T-helper 17 cell (primary cell): ENCODE data around the gene PCDHGA9. TPM values are rescaled to one million over a fixed set of nuclear protein-coding genes. Genes with fewer than 3 reads are reported as not detected.
"Not testable (repeated sequence)": the region's sequence is repeated elsewhere in the genome, so short reads cannot be mapped to it uniquely, and the experiment has no call there.

Experiments
- ATAC-seq: fragments of 150-1000 bp; cut with Tn5 transposase; 2 replicates; pipeline ENCODE4 v1.10.0; 2021; ENCODE audit warnings: mild to moderate bottlenecking, moderate library complexity
- DNase-seq, 3 donors: peaks; one replicate each; pipeline versions ENCODE4 v3.0.0 to v3.0.0-alpha.2; 2020 to 2021
- H3K9me3 ChIP-seq: one replicate; pipeline ENCODE4 v1.7.0; 2013; ENCODE audit warnings: low read length, mild to moderate bottlenecking; ENCODE audit not compliant: control insufficient read depth, poor library complexity, severe bottlenecking
- H3K27ac Mint-ChIP-seq: one replicate; pipeline ENCODE4 v1.8.0; 2022; ENCODE audit warnings: mild to moderate bottlenecking, moderate library complexity, mixed read lengths
- H3K27me3 Mint-ChIP-seq: one replicate; pipeline ENCODE4 v1.8.0; 2022; ENCODE audit warnings: mixed read lengths
- H3K36me3 Mint-ChIP-seq: one replicate; pipeline ENCODE4 v1.8.0; 2022; ENCODE audit warnings: low read depth, mixed read lengths
- H3K4me1 Mint-ChIP-seq: one replicate; pipeline ENCODE4 v1.8.0; 2022; ENCODE audit warnings: mild to moderate bottlenecking, mixed read lengths
- H3K4me3 Mint-ChIP-seq: one replicate; pipeline ENCODE4 v1.8.0; 2022; ENCODE audit warnings: mild to moderate bottlenecking, moderate library complexity, mixed read lengths
- total RNA-seq, 4 donors: library from RNA in 2 of 4; stranded (reverse) in 2 of 4; gene quantifications; one replicate each; pipeline ENCODE4 v1.2.3 and lab custom pipeline; 2022 to 2026

PCDHGA9 gene
- total RNA-seq, 2 donors from 2014 or later = not detected

DNA sequence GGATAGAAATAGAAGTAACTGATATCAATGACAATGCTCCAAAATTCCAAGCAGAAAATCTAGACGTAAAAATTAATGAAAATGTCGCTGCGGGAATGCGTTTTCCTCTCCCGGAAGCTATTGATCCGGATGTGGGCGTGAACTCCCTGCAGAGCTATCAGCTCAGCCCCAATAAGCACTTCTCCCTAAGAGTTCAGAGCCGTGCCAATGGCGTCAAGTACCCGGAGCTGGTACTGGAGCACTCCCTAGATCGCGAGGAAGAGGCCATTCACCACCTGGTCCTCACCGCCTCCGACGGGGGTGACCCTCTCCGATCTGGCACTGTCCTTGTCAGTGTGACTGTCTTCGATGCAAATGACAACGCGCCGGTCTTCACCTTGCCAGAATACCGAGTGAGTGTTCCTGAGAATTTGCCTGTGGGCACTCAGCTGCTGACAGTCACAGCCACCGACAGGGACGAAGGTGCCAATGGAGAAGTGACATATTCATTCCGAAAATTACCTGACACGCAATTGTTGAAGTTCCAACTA is 11.0 kb downstream of the PCDHGA9 start:
- peak overlapping the region; percentile 86 for H3K4me3 Mint-ChIP-seq
- H3K9me3 ChIP-seq = peaks cover 5% of the 10 kb centered on the region
- peaks cover 8% of the 10 kb centered on the region for H3K36me3 Mint-ChIP-seq
- ATAC-seq (no peak), DNase-seq (no peak)
- peaks cover 3% of the 10 kb centered on the region for H3K4me1 Mint-ChIP-seq
- peak overlapping the region; percentile 17 for H3K27ac Mint-ChIP-seq
- H3K27me3 Mint-ChIP-seq = peaks cover 57% of the 10 kb centered on the region

DNA sequence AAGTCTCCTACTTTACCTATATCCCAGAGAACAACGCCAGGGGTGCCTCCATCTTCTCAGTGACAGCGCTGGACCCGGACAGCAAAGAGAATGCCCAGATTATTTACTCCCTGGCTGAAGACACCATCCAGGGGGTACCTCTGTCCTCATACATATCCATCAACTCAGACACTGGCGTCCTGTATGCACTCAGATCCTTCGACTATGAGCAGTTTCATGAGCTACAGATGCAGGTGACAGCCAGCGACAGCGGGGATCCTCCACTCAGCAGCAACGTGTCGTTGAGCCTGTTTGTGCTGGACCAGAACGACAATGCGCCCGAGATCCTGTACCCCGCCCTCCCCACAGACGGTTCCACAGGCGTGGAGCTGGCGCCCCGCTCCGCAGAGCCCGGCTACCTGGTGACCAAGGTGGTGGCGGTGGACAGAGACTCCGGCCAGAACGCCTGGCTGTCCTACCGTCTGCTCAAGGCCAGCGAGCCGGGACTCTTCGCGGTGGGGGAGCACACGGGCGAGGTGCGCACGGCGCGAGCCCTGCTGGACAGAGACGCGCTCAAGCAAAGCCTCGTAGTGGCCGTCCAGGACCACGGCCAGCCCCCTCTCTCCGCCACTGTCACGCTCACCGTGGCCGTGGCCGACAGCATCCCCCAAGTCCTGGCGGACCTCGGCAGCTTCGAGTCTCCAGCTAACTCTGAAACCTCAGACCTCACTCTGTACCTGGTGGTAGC is 12.1 kb downstream of the PCDHGA9 start:
- H3K36me3 Mint-ChIP-seq, H3K4me1 Mint-ChIP-seq, DNase-seq, H3K27ac Mint-ChIP-seq, H3K9me3 ChIP-seq, ATAC-seq: not testable (repeated sequence)
- Mint-ChIP-seq H3K4me3 (peak overlapping the region; percentile 19), H3K27me3 (peaks cover 56% of the 10 kb centered on the region)

DNA sequence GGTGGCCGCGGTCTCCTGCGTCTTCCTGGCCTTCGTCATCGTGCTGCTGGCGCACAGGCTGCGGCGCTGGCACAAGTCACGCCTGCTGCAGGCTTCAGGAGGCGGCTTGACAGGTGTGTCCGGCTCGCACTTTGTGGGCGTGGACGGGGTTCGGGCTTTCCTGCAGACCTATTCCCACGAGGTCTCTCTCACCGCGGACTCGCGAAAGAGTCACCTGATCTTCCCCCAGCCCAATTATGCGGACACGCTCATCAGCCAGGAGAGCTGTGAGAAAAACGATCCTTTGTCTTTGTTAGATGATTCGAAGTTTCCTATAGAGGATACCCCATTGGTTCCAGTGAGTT is 12.7 kb downstream of the PCDHGA9 start:
- H3K36me3 Mint-ChIP-seq, DNase-seq, ATAC-seq, H3K9me3 ChIP-seq, H3K4me1 Mint-ChIP-seq: not testable (repeated sequence)
- Mint-ChIP-seq H3K4me3 (peak overlapping the region; percentile 19), H3K27ac (peak overlapping the region; percentile 2), H3K27me3 (peaks cover 57% of the 10 kb centered on the region)

GRCh38 chr5:141417494-141418172 is 15.1 kb downstream of the PCDHGA9 start, which contains the start of gene PCDHGB7:
TSS of gene PCDHGB7 (plus strand) at chr5:141417677. CDS start at chr5:141417860, 183 bp downstream.
- peak within 1 kb of the TSS; percentile 60 for H3K27ac Mint-ChIP-seq
- DNase-seq (peak in 1 of 3 donors; percentile 38), ATAC-seq (peak; percentile 63)
- not testable (repeated sequence) for H3K9me3 ChIP-seq, H3K4me1 Mint-ChIP-seq, H3K36me3 Mint-ChIP-seq
- H3K4me3 Mint-ChIP-seq = peak within 1 kb of the TSS; percentile 43
- H3K27me3 Mint-ChIP-seq = peaks cover 80% of the 10 kb centered on the region

DNA sequence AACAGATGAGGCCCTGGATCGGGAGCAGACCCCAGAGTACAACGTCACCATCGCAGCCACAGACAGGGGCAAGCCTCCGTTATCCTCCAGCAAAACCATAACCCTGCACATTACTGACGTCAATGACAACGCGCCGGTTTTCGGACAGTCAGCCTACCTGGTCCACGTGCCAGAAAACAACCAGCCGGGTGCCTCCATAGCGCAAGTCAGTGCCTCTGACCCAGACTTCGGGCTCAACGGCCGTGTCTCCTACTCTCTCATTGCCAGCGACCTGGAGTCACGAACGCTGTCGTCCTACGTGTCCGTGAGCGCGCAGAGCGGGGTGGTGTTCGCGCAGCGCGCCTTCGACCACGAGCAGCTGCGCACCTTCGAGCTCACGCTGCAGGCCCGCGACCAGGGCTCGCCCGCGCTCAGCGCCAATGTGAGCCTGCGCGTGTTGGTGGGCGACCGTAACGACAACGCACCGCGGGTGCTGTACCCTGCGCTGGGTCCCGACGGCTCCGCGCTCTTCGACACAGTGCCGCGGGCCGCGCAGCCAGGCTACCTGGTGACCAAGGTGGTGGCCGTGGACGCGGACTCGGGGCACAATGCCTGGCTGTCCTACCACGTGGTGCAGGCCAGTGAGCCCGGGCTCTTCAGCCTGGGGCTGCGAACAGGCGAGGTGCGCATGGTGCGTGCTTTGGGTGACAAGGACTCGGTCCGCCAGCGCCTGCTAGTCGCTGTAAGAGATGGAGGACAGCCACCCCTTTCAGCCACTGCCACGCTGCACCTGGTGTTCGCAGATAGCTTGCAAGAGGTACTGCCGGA is 16.7 kb downstream of the PCDHGA9 start:
- peaks cover 66% of the 10 kb centered on the region for H3K27me3 Mint-ChIP-seq
- H3K9me3 ChIP-seq = peaks cover 9% of the 10 kb centered on the region
- ATAC-seq (no peak), DNase-seq (no peak)
- no peaks in the 10 kb centered on the region for H3K4me1 Mint-ChIP-seq
- peaks cover 6% of the 10 kb centered on the region for H3K36me3 Mint-ChIP-seq
- H3K4me3 Mint-ChIP-seq = peak overlapping the region; percentile 43
- peak overlapping the region; percentile 60 for H3K27ac Mint-ChIP-seq

- H3K27me3 Mint-ChIP-seq = peaks cover 67% of the 10 kb centered on the region
- DNase-seq = no peak
- H3K4me1 Mint-ChIP-seq = no peaks in the 10 kb centered on the region
- H3K4me3 Mint-ChIP-seq = peak within 1 kb of the TSS; percentile 72
- ATAC-seq = no peak
- peaks cover 7% of the 10 kb centered on the region for H3K36me3 Mint-ChIP-seq
- peak within 1 kb of the TSS; percentile 65 for H3K27ac Mint-ChIP-seq
- peaks cover 9% of the 10 kb centered on the region for H3K9me3 ChIP-seq
Observed at GRCh38 chr5:141420855-141421488, 18.4 kb downstream of the PCDHGA9 start, which contains the start of gene PCDHGA11. TSS of gene PCDHGA11 (plus strand) at chr5:141421051. CDS start at chr5:141421228, 177 bp downstream.

GRCh38 chr5:141421489-141421855 is 18.9 kb downstream of the PCDHGA9 start:
- no peak overlapping the region for H3K4me3 Mint-ChIP-seq
- H3K27me3 Mint-ChIP-seq = peaks cover 72% of the 10 kb centered on the region
- H3K4me1 Mint-ChIP-seq = no peaks in the 10 kb centered on the region
- H3K36me3 Mint-ChIP-seq = peaks cover 7% of the 10 kb centered on the region
- H3K27ac Mint-ChIP-seq = peak overlapping the region; percentile 65
- ATAC-seq = no peak
- DNase-seq = no peak
- peaks cover 9% of the 10 kb centered on the region for H3K9me3 ChIP-seq

DNA sequence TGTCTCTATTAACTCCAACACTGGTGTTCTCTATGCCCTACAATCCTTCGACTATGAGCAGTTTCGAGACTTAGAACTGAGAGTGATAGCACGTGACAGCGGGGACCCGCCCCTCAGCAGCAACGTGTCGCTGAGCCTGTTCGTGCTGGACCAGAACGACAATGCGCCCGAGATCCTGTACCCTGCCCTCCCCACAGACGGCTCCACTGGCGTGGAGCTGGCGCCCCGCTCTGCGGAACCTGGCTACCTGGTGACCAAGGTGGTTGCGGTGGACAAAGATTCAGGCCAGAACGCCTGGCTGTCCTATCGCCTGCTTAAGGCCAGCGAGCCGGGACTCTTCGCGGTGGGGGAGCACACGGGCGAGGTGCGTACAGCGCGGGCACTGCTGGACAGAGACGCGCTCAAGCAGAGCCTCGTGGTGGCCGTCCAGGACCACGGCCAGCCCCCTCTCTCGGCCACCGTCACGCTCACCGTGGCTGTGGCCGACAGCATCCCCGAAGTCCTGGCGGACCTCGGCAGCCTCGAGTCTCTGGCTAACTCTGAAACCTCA is 20.2 kb downstream of the PCDHGA9 start:
- Mint-ChIP-seq H3K4me1 (no peaks in the 10 kb centered on the region), H3K27ac (no peak overlapping the region), H3K36me3 (peaks cover 7% of the 10 kb centered on the region), H3K27me3 (peaks cover 70% of the 10 kb centered on the region), H3K4me3 (no peak overlapping the region)
- no peak for DNase-seq
- H3K9me3 ChIP-seq = peaks cover 9% of the 10 kb centered on the region
- no peak for ATAC-seq

GRCh38 chr5:141427783-141428426 is 25.3 kb downstream of the PCDHGA9 start:
- peaks cover 58% of the 10 kb centered on the region for H3K27me3 Mint-ChIP-seq
- no peak overlapping the region for H3K4me3 Mint-ChIP-seq
- DNase-seq = no peak
- ATAC-seq = no peak
- peaks cover 6% of the 10 kb centered on the region for H3K36me3 Mint-ChIP-seq
- H3K4me1 Mint-ChIP-seq = no peaks in the 10 kb centered on the region
- no peak overlapping the region for H3K27ac Mint-ChIP-seq
- H3K9me3 ChIP-seq = peaks cover 8% of the 10 kb centered on the region

GRCh38 chr5:141430332-141431113 is 27.9 kb downstream of the PCDHGA9 start, which contains the start of gene PCDHGA12:
TSS of gene PCDHGA12 (plus strand) at chr5:141430507. CDS start at chr5:141430760, 253 bp downstream.
- peaks cover 4% of the 10 kb centered on the region for H3K36me3 Mint-ChIP-seq
- peak within 1 kb of the TSS; percentile 8 for H3K27ac Mint-ChIP-seq
- H3K4me1 Mint-ChIP-seq = no peaks in the 10 kb centered on the region
- peaks cover 8% of the 10 kb centered on the region for H3K9me3 ChIP-seq
- peaks cover 58% of the 10 kb centered on the region for H3K27me3 Mint-ChIP-seq
- ATAC-seq = peak; percentile 37
- peak within 1 kb of the TSS; percentile 67 for H3K4me3 Mint-ChIP-seq
- no peak for DNase-seq

DNA sequence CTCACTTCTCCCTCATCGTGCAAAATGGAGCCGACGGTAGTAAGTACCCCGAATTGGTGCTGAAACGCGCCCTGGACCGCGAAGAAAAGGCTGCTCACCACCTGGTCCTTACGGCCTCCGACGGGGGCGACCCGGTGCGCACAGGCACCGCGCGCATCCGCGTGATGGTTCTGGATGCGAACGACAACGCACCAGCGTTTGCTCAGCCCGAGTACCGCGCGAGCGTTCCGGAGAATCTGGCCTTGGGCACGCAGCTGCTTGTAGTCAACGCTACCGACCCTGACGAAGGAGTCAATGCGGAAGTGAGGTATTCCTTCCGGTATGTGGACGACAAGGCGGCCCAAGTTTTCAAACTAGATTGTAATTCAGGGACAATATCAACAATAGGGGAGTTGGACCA is 28.7 kb downstream of the PCDHGA9 start:
- ATAC-seq = no peak
- no peak overlapping the region for H3K4me3 Mint-ChIP-seq

More for the DNA sequence above, 28.7 kb downstream of the PCDHGA9 start:
- Mint-ChIP-seq H3K27me3 (peaks cover 53% of the 10 kb centered on the region), H3K27ac (peak overlapping the region; percentile 8), H3K4me1 (no peaks in the 10 kb centered on the region), H3K36me3 (peaks cover 4% of the 10 kb centered on the region)
- peaks cover 8% of the 10 kb centered on the region for H3K9me3 ChIP-seq
- no peak for DNase-seq
